ENCODE measurements around the gene TNNC2.
"Not testable (repeated sequence)": the region's sequence is repeated elsewhere in the genome, so short reads cannot be mapped to it uniquely, and the experiment has no call there.

Gene TNNC2

DNA sequence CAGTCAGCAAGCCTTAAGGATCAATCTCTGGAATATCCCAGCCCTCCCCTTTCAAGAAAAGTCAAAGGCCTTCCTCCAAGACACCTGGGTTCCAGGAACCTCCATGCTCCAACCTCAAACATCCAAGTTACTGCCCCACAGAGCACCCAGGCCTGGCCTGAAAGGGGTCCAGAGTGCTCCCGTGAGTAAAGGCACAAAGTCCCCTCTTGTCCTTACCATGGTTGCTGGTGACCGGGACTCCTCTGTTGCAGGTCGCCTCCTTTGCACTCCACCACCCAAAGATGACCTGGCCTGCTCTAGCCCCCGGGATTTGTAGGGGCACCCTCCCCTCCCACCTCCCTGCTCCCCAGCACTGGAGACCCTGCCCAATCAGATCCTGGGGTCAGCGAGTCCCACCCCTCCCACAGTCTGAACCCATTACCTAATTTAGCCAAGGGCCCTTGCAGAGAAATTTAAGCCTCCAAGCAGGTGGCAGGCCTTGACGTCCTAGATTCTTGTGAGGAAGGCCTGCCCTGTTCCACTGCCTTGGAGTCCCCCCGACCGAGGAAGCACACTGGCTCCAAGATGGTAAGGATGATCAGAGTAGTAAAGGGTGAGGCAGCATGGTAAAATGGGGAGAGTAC lies at the start of gene TNNC2:
Gene TNNC2, minus strand, starts transcription at position 283 of the 623 bp plus-strand sequence. Its CDS starts 64 bp downstream, at position 219.
- DNase-seq, result no peak

DNA sequence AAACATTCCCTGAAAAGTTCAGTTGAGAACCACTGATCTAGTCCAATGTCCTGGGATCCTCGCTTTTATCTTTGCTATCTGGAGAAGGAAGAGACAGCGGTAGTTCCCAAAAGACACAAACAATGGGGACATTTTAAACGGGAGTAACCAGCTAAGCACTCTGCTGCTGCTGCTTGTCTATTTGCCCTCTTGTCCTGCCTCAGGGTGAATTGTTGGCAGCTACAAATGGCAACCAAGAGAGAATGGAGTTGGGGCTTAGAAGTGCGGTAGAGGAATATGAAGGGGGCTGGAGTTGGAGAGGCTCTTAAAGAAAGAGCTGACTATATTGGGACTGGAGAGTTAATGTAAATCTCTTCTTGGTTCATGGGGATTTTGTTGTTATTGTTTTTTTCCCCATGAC lies 47.5 kb upstream of the TNNC2 start:
- DNase-seq, result no peak

DNA sequence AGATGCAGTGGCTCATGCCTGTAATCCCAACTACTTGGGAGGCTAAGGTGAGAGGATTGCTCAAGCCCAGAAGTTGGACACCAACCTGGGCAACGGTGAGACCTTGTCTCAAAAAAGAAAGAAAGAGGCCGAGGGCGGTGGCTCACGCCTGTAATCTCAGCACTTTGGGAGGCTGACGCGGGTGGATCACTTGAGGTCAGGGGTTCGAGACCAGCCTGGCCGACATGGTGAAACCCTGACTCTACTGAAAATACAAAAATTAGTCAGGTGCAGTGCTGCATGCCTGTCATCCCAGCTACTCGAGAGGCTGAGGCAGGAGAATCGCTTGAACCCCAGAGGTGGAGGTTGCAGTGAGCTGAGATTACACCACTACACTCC lies 47.0 kb upstream of the TNNC2 start:
- not testable (repeated sequence) for DNase-seq

DNA sequence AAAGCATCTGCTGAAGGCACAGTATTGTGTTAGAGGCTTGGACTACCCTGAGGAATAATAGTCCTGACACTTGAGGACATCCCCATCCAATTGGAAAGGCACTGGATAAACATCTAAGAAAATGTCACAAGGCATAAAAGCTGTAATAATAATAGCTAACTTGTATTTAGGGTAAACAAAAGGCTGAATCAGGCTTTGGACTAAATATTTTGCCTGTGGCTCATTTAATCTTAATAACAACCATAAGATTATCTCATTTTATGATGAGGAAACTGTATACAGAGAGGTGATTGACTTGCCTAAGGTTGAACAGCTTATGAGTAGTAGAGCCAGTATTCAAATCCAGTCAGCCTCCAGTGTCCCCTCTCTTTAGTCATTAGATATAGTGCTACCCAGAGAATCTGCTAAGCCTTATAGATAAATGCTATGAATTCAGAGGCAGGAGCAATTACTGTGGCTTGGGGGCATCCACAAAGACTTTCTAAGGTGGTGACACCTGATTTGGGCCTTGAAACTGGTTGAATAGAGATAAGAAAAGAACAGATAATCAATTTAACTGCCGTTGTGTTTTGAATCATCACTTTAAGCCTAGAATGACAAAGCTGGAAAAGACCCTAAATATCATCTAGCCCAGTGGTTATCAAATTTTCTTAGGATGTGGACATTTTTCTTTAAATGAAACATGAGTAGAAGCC lies 46.4 kb upstream of the TNNC2 start:
- DNase-seq, result no peak

DNA sequence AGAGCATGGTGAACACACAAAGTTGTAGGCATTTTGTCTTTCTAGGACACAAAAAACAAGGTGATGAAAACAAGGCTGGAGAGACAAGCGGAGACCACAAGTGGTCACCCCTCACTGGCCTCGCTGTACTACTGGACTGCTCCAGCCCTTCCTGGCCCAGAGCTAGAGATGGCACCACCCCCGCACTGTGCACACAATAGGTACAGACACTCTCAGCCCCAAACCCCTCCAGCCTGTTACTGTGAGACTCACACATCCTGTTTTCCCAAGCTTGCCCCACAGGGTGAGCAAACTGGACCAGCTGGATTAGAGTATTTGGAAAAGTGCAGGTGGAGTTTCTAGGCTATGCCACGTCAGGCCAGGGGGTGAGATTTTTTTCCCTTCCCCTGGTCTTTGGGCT lies 45.5 kb upstream of the TNNC2 start:
- DNase-seq, result no peak

DNA sequence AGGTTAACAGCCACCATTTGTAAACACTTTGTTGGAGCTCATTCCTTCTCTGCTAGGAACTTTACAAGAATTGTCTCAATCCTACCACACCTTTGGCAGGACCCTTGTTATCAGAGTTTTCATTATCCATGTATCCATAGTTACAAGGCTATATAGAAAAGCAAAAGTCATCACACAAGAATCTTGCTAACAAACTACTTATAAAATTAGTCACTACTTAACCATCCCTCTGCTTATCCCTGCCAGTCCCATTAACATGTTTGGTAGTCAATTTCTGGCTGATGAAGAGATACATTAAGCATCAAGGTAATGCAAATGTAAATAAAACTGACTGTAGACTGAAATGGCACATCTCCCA lies 40.7 kb upstream of the TNNC2 start:
- no peak for DNase-seq

DNA sequence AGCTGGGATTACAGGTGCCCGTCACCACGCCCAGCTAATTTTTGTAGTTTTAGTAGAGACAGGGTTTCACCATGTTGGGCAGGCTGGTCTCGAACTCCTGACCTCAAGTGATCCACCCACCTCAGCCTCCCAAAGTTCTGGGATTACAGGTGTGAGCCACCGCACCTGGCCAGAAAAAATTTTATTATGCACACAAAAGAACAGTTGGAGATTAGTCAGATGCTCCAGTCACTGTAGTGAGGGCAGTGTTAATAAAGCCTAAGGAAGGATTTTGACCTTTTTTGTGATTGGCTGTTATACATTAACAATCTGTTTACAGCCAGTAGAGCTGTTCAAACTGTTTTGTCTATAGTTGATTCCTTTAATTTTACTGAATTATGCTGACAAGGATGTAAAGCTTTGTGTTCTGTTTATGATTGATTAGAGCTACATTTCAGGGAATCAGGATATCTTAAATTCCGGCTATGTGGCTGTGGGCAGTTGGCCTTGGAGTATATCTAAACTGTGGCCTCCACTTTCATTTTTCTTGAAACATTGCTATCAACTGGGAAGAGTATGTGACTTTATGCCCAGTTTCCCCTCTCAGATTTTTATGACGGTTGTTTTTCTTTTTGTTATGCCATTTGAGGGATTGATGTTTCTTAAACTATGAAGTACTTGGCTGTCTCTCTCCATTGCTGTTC lies 40.2 kb upstream of the TNNC2 start:
- no peak for DNase-seq

DNA sequence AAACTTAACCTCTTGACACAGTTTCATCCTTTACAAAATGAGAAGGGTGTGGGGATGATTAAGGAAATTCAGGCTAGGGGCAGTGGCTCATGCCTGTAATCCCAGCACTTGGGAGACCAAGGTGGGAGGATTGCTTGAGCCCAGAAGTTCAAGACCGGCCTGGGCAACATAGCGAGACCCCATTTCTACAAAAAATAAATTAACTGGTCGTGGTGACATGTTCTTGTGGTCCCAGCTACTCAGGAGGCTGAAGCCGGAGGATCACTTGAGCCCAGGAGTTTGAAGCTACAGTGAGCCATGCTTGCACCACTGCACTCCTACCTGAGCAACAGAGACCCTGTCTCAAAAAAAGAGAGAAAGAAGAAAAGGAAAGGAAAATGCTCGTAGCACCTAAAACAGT lies 39.3 kb upstream of the TNNC2 start:
- no peak for DNase-seq

DNA sequence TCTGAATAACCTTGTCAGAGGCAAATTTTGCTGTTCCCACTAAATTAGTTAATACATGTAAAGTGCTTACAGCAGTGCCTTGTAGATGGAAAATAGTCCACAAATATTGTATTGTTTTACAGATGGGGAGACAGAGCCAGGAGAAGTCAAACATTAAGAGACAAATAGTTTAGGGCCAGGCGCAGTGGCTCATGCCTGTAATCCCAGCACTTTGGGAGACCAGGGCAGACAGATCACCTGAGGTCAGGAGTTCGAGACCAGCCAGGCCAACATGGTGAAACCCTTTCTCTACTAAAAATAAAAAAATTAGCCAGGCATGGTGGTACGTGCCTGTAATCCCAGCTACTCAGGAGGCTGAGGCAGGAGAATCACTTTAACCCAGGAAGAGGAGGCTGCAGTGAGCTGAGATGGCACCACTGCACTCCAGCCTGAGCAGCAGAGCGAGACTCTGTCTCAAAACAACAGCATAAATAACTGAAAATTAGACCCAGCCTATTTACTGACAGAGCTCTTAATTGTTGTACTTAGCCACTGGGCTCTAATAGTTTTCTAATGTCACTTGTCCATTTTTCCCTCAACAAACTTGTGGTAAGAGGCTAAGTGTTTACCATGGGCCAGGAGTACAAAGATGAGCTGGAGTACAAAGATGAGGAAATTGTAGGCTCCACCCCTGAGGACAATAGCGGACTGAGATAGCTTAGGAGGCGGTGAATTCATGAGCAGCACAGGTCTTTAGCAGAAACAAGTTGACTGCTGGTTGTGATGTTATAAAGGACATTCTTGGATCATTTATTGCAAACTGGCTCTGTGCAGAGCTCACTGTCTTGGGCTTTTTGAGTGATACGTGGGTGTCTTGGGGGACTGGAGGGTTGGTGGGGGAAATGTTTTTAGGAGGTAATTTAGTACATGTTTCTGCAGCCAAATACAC lies 36.7 kb upstream of the TNNC2 start:
- DNase-seq, result no peak

DNA sequence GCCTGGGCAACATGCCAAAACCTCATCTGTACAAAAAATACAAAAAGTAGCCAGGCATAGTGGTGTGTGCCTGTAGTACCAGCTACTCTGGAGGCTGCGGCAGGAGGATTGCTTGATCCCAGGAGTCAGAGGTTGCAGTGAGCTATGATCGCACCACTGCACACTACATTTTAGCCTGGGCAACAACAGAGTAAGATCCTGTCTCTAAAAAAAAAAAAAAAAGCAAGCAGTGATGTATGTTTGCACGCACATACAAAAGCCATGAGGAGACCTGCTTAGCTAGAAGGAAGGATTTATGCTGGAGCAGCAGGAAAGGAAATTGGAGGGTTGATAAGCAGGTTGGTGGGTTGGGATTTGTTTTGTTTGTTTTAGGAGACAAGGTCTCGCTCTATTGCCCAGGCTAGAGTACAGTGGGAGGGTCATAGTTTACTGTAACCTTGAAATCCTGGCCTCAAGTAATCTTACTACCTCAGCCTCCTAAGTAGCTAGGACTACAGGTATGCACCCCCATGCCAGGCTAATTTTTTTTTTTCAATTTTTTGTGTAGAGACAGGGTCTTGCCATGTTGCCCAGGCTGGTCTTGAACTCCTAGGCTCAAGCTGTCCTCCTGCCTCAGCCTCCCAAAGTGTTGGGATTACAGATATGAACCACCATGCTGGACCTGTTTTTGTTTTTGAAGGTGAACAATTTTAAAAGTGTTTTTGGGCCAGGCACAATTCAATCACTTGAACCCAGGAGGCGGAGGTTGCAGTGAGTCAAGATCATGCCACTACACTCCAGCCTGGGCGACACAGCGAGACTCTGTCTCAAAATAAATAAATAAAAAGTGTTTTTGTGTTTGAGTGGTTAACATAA lies 34.3 kb upstream of the TNNC2 start:
- peak; percentile 54 for DNase-seq

DNA sequence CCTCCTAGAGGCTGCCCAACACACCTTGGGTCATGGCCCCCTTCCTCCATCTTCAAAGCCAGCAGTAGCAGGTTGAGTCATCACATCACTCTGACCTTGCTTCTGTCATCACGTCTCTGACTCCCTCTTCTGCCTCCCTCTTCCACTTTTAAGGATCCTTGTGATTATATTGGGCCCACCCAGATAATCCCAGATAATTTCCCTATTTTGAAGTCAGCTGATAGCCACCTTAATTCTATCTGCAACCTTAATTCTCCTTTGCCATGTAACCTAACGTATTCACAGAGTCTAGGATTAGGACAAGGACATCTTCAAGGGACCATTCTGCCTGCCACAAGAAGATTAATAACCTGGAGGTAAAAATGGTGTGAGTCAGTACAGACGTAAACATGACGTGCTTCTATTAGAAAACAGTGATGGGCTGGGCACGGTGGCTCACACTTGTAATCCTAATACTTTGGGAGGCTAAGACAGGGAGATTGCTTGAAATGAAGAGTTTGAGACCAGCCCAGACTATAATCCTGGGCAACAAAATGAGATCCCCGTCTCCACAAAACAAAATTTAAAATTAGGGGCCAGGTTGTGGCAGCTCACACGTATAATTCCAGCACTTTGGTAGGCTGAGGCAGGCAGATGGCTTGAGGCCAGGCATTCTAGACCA lies 33.6 kb upstream of the TNNC2 start:
- no peak for DNase-seq

DNA sequence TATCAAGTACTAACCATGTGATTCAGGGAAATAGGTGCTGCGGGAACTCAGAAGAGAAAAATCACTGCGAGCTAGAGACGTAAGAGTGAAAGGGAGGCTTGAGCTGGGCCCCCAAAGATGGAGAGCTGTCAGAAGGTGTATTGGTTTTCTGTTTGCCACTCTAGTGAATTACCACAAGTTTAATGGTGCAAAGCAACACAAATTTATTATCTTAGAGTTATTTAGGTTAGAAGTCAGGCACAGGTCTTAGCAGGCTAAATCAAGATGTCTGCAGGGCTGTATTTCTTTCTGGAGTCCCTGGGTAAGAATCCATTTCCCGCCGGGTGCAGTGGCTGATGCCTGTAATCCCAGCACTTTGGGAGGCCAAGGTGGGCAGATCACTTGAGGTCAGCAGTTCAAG lies 32.8 kb upstream of the TNNC2 start:
- no peak for DNase-seq

DNA sequence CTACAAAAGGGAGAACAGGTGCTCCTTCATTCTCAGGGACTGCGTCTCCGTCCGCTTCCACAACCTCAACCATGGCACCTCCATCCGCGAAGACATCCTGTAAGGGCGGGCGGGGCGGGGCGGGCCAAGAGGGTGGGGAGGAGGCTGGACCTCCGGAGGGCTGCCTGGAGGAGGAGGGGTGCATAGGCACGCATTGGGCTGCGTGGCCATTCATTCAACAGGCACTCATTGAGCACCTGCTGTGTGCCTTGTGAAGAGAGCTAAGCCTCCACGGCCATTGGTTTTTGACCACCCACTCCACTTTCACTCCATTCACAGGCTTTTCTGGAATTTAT lies 30.7 kb upstream of the TNNC2 start:
- DNase-seq, result no peak

DNA sequence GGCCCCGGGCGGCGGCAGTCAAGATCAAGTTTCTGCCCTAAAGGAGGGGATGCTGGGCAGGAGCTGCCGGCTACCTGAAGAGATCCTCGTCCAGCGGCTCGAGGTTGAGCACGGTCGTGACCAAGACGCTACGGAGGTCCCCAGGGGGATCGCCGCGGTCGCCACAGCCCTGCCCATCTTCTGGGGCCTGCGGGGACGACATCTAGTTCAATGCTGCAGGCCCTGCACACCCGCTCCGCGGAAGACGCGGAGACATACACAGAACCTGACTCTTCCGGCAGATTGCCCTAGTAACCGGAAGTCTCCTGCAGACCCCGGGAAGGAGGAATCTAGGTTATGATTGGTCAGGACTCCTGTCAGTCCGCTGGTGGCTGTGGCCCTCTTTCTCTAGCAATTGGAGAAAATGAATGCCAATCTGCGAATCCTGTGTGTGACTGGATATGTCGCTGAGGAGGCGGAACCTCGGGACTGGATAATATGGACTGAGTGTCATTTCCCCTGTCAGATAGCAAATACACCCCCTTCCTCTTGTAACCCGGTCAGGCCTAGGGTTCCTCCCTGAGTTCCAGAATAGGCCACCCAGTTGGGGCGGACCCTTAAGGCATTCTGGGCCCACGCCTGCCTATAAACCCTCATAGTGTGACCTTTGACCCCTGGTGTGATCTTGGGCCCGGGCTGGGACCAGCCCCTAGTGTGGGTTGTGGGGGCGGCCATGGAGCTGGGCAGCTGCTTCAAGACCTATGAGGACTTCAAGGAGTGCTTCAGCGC lies 30.2 kb upstream of the TNNC2 start, which contains the start of the genes ACOT8 and ZSWIM3:
Gene ACOT8, minus strand, starts transcription at position 279 of the 768 bp plus-strand sequence. Its CDS starts 77 bp downstream, at position 202.
Gene ZSWIM3, plus strand, starts transcription at position 501 of the 768 bp plus-strand sequence. Its CDS starts 212 bp downstream, at position 713.
- peak; percentile 100 for DNase-seq

DNA sequence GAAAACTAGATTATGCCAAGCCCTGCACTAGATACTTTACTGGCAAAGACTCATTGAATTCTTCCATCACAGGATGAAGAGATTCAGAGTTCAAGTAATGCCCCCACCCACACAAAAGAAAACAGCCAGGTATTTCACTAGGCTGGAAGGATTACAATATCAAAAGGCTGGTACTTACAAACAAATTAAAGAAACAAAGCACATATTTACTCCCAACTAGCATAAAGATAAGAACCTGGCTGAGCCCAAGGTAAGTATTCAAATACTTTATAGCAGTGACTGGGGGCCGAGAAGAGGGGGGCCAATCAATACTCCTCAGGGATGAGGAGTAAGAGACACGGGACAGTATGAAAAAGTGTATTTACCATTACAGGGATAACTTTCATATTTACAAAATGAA lies 26.4 kb upstream of the TNNC2 start:
- DNase-seq, result no peak

DNA sequence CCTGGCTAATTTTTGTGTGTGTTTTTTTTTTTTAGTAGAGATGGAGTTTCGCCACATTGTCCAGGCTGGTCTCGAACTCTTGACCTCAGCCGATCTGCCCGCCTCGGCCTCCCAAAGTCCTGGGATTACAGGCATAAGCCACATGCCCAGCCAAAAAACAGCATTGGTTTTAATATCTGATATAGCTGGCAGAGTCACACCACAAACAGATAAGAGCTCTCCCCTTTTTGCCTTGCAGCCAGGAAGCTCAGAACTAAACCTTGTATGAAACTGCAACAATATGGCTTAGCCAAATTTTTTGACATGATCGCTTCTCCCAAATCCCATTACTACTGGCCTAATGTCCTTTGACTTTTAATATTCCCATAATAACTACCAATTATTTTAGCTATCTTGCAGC lies 25.2 kb upstream of the TNNC2 start:
- no peak for DNase-seq

DNA sequence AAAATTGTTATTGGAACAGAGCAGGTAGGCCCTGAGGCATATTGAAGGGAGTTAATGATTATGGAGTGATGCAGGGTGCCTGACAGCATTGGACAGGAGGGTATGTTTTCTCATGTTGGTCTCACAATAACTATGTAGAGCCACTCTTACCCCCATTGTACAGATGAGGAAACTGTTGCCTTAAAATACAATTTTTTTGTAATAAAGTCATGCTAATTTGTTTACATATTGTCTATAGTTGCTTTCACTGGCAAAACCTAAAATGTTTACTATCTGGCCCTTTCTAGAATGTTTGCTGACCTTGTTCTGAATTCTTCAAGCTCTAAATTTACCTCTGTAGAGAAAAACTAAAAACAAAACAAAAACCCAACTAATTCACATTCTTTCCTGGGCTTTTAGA lies 24.4 kb upstream of the TNNC2 start:
- DNase-seq, result no peak

DNA sequence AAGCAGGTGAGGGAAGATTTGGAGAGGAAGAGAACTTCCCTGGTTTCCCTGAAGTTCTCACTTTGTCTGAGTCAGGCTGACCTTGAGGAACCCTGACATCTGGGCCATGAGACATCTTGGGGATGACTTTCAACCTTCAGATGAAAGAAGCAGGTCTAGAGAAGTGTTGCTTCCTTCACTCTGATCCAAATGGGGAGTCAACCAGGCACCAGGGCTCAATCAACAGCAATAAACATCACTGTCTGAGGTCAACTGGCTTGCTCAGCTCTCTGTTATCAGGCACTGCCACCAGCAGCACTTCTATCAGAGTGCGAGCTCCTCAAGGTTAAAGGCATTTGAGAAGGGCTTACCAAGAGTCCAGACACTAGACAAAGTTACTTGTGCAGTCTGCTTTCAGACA lies 23.8 kb upstream of the TNNC2 start:
- DNase-seq, result no peak

DNA sequence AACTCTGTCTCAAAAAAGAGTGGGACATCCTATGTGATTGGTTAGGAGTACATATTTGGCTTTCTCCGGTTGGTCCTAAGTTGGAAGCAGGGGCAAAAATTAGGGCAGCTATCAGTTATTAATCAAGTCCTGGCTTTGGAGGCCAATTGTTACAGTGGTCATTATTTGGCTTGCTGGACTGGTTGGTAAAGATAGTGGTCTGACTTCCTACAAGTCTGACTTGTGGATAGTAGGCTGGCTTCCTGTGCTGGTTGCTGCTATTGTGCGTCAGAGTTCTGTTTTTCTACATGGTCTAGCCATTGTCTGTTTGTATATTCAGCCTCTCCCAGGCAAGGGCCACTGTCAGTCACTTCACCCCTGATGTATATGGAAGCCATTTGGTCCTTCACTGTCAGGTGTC lies 23.1 kb upstream of the TNNC2 start:
- DNase-seq, result no peak

DNA sequence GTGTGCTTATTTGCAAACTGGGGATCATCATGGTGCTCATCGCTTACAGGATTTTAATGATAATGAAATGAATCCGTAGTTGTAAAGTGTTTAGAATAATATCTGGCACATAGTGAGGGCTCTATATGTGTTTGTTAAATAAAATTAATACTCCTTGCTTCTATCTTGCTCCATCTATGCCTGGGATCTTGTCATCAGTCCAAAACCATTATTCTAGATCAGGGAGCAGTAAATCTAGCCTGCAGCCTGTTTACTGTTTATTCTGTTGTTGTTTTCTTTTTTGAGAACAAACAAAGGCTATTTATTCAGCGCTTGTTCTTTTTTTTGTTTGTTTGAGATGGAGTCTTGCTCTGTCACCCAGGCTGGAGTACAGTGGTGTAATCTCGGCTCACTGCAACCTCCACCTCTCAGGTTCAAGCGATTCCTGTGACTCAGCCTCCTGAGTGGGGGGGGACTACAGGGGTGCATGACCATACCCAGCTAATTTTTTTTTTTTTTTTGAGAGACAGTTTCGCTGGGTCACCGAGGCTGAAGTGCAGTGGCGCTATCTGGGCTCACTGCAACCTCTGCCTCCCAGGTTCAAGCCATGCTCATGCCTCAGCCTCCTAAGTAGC lies 22.0 kb upstream of the TNNC2 start:
- no peak for DNase-seq

All from RPMI8226 (cell line).